ENCODE data around the gene HERPUD1. TPM values are rescaled to one million over a fixed set of nuclear protein-coding genes. Genes with fewer than 3 reads are reported as not detected.
A peak's percentile ranks its signal among the peaks of the same experiment; 100 is the strongest.

HERPUD1 gene
- total and polyA plus RNA-seq, 2 of the 13 experiments (the other 11 are each of a cell fraction or from before 2014, with no cell fraction given), result 96.2 to 323 TPM

- TF ChIP-seq MAZ (IDR thresholded peaks at IDR 0.05; ENCODE audit: borderline replicate concordance, low read depth, low read length), result no peak
- TF ChIP-seq MAZ (CRISPR knock-in tag; IDR thresholded peaks at IDR 0.05; ENCODE audit: low read depth), result peak; percentile 67
- peak; percentile 90 for TF ChIP-seq TBX2 (CRISPR knock-in tag; IDR thresholded peaks at IDR 0.05; ENCODE audit: borderline replicate concordance)
- TF ChIP-seq, protein P1, sequence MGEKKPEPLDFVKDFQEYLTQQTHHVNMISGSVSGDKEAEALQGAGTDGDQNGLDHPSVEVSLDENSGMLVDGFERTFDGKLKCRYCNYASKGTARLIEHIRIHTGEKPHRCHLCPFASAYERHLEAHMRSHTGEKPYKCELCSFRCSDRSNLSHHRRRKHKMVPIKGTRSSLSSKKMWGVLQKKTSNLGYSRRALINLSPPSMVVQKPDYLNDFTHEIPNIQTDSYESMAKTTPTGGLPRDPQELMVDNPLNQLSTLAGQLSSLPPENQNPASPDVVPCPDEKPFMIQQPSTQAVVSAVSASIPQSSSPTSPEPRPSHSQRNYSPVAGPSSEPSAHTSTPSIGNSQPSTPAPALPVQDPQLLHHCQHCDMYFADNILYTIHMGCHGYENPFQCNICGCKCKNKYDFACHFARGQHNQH (CRISPR knock-in tag; IDR thresholded peaks at IDR 0.05), result peak; percentile 34; the same call in 1 of the 2 replicates
- TF ChIP-seq ATF1 (CRISPR knock-in tag; IDR thresholded peaks at IDR 0.05), result no peak
- peak; percentile 71; the same call in 1 of the 2 replicates for TF ChIP-seq RFXAP (CRISPR knock-in tag; IDR thresholded peaks at IDR 0.05; ENCODE audit: borderline replicate concordance)
- peak; percentile 84; the same call in 1 of the 2 replicates for TF ChIP-seq ZFAT (CRISPR knock-in tag; conservative IDR thresholded peaks at IDR 0.05)
- TF ChIP-seq PITX1 (CRISPR knock-in tag; IDR thresholded peaks at IDR 0.05), result no peak; the same call in 1 of the 2 replicates
- peak; percentile 26; the same call in 1 of the 2 replicates for TF ChIP-seq GFI1 (CRISPR knock-in tag; IDR thresholded peaks at IDR 0.05; ENCODE audit: borderline replicate concordance)
- no peak for TF ChIP-seq HNF1B (CRISPR knock-in tag; IDR thresholded peaks at IDR 0.05)
- no peak for TF ChIP-seq HBP1 (CRISPR knock-in tag; IDR thresholded peaks at IDR 0.05; ENCODE audit: low read depth)
- TF ChIP-seq, protein P2, sequence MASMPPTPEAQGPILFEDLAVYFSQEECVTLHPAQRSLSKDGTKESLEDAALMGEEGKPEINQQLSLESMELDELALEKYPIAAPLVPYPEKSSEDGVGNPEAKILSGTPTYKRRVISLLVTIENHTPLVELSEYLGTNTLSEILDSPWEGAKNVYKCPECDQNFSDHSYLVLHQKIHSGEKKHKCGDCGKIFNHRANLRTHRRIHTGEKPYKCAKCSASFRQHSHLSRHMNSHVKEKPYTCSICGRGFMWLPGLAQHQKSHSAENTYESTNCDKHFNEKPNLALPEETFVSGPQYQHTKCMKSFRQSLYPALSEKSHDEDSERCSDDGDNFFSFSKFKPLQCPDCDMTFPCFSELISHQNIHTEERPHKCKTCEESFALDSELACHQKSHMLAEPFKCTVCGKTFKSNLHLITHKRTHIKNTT (CRISPR knock-in tag; IDR thresholded peaks at IDR 0.05), result no peak
- TF ChIP-seq JDP2 (CRISPR knock-in tag; IDR thresholded peaks at IDR 0.05; ENCODE audit: borderline replicate concordance), result no peak
- no peak for TF ChIP-seq NR2F2 (IDR thresholded peaks at IDR 0.05; ENCODE audit: borderline replicate concordance, low read depth)
- TF ChIP-seq SOX5 (CRISPR knock-in tag; IDR thresholded peaks at IDR 0.05; ENCODE audit: borderline replicate concordance), result no peak
- 0 out of 2 replicates have a peak, but pooled peaks have one; percentile 31 for TF ChIP-seq ZNF101 (CRISPR knock-in tag; IDR thresholded peaks at IDR 0.05; ENCODE audit: borderline replicate concordance, low read depth)
- TF ChIP-seq MED13 (CRISPR knock-in tag; IDR thresholded peaks at IDR 0.05), result peak; percentile 44; the same call in 1 of the 2 replicates
- TF ChIP-seq ZNF782 (CRISPR knock-in tag; IDR thresholded peaks at IDR 0.05; ENCODE audit: borderline replicate concordance), result no peak
- TF ChIP-seq HOXD1 (CRISPR knock-in tag; IDR thresholded peaks at IDR 0.05), result peak; percentile 64
- no peak for TF ChIP-seq KLF13 (CRISPR knock-in tag; IDR thresholded peaks at IDR 0.05)
- TF ChIP-seq THAP7 (CRISPR knock-in tag; IDR thresholded peaks at IDR 0.05), result no peak
Observed at GRCh38 chr16:56988948-56989945, 57.3 kb downstream of the HERPUD1 start, which contains the start of gene NLRC5 (continued).
